ENCODE results near the gene KCNJ2.
A peak's percentile ranks its signal among the peaks of the same experiment; 100 is the strongest.

The KCNJ2 gene

GRCh38 chr17:70159980-70160379, 9.4 kb upstream of the KCNJ2 start:
- no peaks in the 10 kb centered on the region for H3K4me1 ChIP-seq (ENCODE audit: control insufficient read depth, insufficient read depth, low read length)
- H3K36me3 ChIP-seq (ENCODE audit: control insufficient read depth, insufficient read depth, low read length), result no peaks in the 10 kb centered on the region
- H3K4me3 ChIP-seq (ENCODE audit: low read depth, low read length), result no peak overlapping the region
- no peak overlapping the region for H3K9ac ChIP-seq (ENCODE audit: low read length)
- H3K27me3 ChIP-seq (ENCODE audit: control insufficient read depth, insufficient read depth, low read length), result no peaks in the 10 kb centered on the region
- no peaks in the 10 kb centered on the region for H3K9me3 ChIP-seq (ENCODE audit: control insufficient read depth, insufficient read depth, low read depth, low read length)
- H3K27ac ChIP-seq (ENCODE audit: low read depth, low read length), result no peak overlapping the region

- Histone ChIP-seq H3K27me3 (ENCODE audit: control insufficient read depth, insufficient read depth, low read length) (no peaks in the 10 kb centered on the region), H3K27ac (ENCODE audit: low read depth, low read length) (no peak overlapping the region), H3K9ac (ENCODE audit: low read length) (no peak overlapping the region), H3K36me3 (ENCODE audit: control insufficient read depth, insufficient read depth, low read length) (no peaks in the 10 kb centered on the region), H3K4me3 (ENCODE audit: low read depth, low read length) (no peak overlapping the region), H3K4me1 (ENCODE audit: control insufficient read depth, insufficient read depth, low read length) (no peaks in the 10 kb centered on the region), H3K9me3 (ENCODE audit: control insufficient read depth, insufficient read depth, low read depth, low read length) (no peaks in the 10 kb centered on the region)
Observed at GRCh38 chr17:70161519-70161918, 7.8 kb upstream of the KCNJ2 start.

- no peak overlapping the region for H3K27ac ChIP-seq (ENCODE audit: low read depth, low read length)
- no peaks in the 10 kb centered on the region for H3K9me3 ChIP-seq (ENCODE audit: control insufficient read depth, insufficient read depth, low read depth, low read length)
- H3K9ac ChIP-seq (ENCODE audit: low read length), result no peak overlapping the region
- peaks cover 26% of the 10 kb centered on the region for H3K27me3 ChIP-seq (ENCODE audit: control insufficient read depth, insufficient read depth, low read length)
- peaks cover 4% of the 10 kb centered on the region; the same call in 1 of the 2 replicates for H3K4me1 ChIP-seq (ENCODE audit: control insufficient read depth, insufficient read depth, low read length)
- H3K4me3 ChIP-seq (ENCODE audit: low read depth, low read length), result no peak overlapping the region
- H3K36me3 ChIP-seq (ENCODE audit: control insufficient read depth, insufficient read depth, low read length), result no peaks in the 10 kb centered on the region
Observed at GRCh38 chr17:70165383-70165782, 3.9 kb upstream of the KCNJ2 start.

- H3K4me3 ChIP-seq (ENCODE audit: low read depth, low read length), result no peak overlapping the region
- H3K9me3 ChIP-seq (ENCODE audit: control insufficient read depth, insufficient read depth, low read depth, low read length), result no peaks in the 10 kb centered on the region
- H3K4me1 ChIP-seq (ENCODE audit: control insufficient read depth, insufficient read depth, low read length), result peaks cover 8% of the 10 kb centered on the region; the same call in 1 of the 2 replicates
- peaks cover 39% of the 10 kb centered on the region for H3K27me3 ChIP-seq (ENCODE audit: control insufficient read depth, insufficient read depth, low read length)
- H3K27ac ChIP-seq (ENCODE audit: low read depth, low read length), result no peak overlapping the region
- H3K36me3 ChIP-seq (ENCODE audit: control insufficient read depth, insufficient read depth, low read length), result no peaks in the 10 kb centered on the region
- no peak overlapping the region for H3K9ac ChIP-seq (ENCODE audit: low read length)
Observed at GRCh38 chr17:70166615-70167014, 2.7 kb upstream of the KCNJ2 start.

GRCh38 chr17:70168044-70168976, 1.0 kb upstream of the KCNJ2 start:
- Histone ChIP-seq H3K9ac (ENCODE audit: low read length) (no peak overlapping the region), H3K4me1 (ENCODE audit: control insufficient read depth, insufficient read depth, low read length) (peaks cover 8% of the 10 kb centered on the region; the same call in 1 of the 2 replicates), H3K9me3 (ENCODE audit: control insufficient read depth, insufficient read depth, low read depth, low read length) (no peaks in the 10 kb centered on the region), H3K36me3 (ENCODE audit: control insufficient read depth, insufficient read depth, low read length) (no peaks in the 10 kb centered on the region), H3K27me3 (ENCODE audit: control insufficient read depth, insufficient read depth, low read length) (peaks cover 53% of the 10 kb centered on the region), H3K4me3 (ENCODE audit: low read depth, low read length) (peak overlapping the region; percentile 92), H3K27ac (ENCODE audit: low read depth, low read length) (no peak overlapping the region)

GRCh38 chr17:70169709-70170597, 621 bp downstream of the KCNJ2 start:
- H3K27ac ChIP-seq (ENCODE audit: low read depth, low read length), result no peak overlapping the region
- peak overlapping the region; percentile 22 for H3K9ac ChIP-seq (ENCODE audit: low read length)
- no peaks in the 10 kb centered on the region for H3K9me3 ChIP-seq (ENCODE audit: control insufficient read depth, insufficient read depth, low read depth, low read length)
- H3K36me3 ChIP-seq (ENCODE audit: control insufficient read depth, insufficient read depth, low read length), result no peaks in the 10 kb centered on the region
- H3K4me3 ChIP-seq (ENCODE audit: low read depth, low read length), result peak overlapping the region; percentile 92
- H3K27me3 ChIP-seq (ENCODE audit: control insufficient read depth, insufficient read depth, low read length), result peaks cover 62% of the 10 kb centered on the region
- H3K4me1 ChIP-seq (ENCODE audit: control insufficient read depth, insufficient read depth, low read length), result peaks cover 8% of the 10 kb centered on the region; the same call in 1 of the 2 replicates

GRCh38 chr17:70171159-70171558, 1.8 kb downstream of the KCNJ2 start:
- Histone ChIP-seq H3K27me3 (ENCODE audit: control insufficient read depth, insufficient read depth, low read length) (peaks cover 65% of the 10 kb centered on the region), H3K27ac (ENCODE audit: low read depth, low read length) (no peak overlapping the region), H3K4me3 (ENCODE audit: low read depth, low read length) (no peak overlapping the region), H3K4me1 (ENCODE audit: control insufficient read depth, insufficient read depth, low read length) (peaks cover 8% of the 10 kb centered on the region; the same call in 1 of the 2 replicates), H3K36me3 (ENCODE audit: control insufficient read depth, insufficient read depth, low read length) (no peaks in the 10 kb centered on the region), H3K9me3 (ENCODE audit: control insufficient read depth, insufficient read depth, low read depth, low read length) (0 out of 2 replicates have a peak, but pooled peaks cover 2% of the 10 kb centered on the region), H3K9ac (ENCODE audit: low read length) (no peak overlapping the region)

GRCh38 chr17:70172449-70172848, 3.1 kb downstream of the KCNJ2 start:
- peaks cover 8% of the 10 kb centered on the region; the same call in 1 of the 2 replicates for H3K4me1 ChIP-seq (ENCODE audit: control insufficient read depth, insufficient read depth, low read length)
- no peaks in the 10 kb centered on the region for H3K36me3 ChIP-seq (ENCODE audit: control insufficient read depth, insufficient read depth, low read length)
- 0 out of 2 replicates have a peak, but pooled peaks cover 2% of the 10 kb centered on the region for H3K9me3 ChIP-seq (ENCODE audit: control insufficient read depth, insufficient read depth, low read depth, low read length)
- no peak overlapping the region for H3K27ac ChIP-seq (ENCODE audit: low read depth, low read length)
- no peak overlapping the region for H3K9ac ChIP-seq (ENCODE audit: low read length)
- H3K4me3 ChIP-seq (ENCODE audit: low read depth, low read length), result no peak overlapping the region
- peaks cover 63% of the 10 kb centered on the region for H3K27me3 ChIP-seq (ENCODE audit: control insufficient read depth, insufficient read depth, low read length)

GRCh38 chr17:70172923-70173322, 3.6 kb downstream of the KCNJ2 start:
- Histone ChIP-seq H3K27me3 (ENCODE audit: control insufficient read depth, insufficient read depth, low read length) (peaks cover 58% of the 10 kb centered on the region), H3K4me3 (ENCODE audit: low read depth, low read length) (no peak overlapping the region), H3K36me3 (ENCODE audit: control insufficient read depth, insufficient read depth, low read length) (no peaks in the 10 kb centered on the region), H3K9me3 (ENCODE audit: control insufficient read depth, insufficient read depth, low read depth, low read length) (0 out of 2 replicates have a peak, but pooled peaks cover 2% of the 10 kb centered on the region), H3K27ac (ENCODE audit: low read depth, low read length) (no peak overlapping the region), H3K4me1 (ENCODE audit: control insufficient read depth, insufficient read depth, low read length) (peaks cover 5% of the 10 kb centered on the region; the same call in 1 of the 2 replicates), H3K9ac (ENCODE audit: low read length) (no peak overlapping the region)

- peaks cover 51% of the 10 kb centered on the region for H3K27me3 ChIP-seq (ENCODE audit: control insufficient read depth, insufficient read depth, low read length)
- no peak overlapping the region for H3K9ac ChIP-seq (ENCODE audit: low read length)
- H3K4me3 ChIP-seq (ENCODE audit: low read depth, low read length), result no peak overlapping the region
- no peak overlapping the region for H3K27ac ChIP-seq (ENCODE audit: low read depth, low read length)
- H3K36me3 ChIP-seq (ENCODE audit: control insufficient read depth, insufficient read depth, low read length), result no peaks in the 10 kb centered on the region
- 0 out of 2 replicates have a peak, but pooled peaks cover 2% of the 10 kb centered on the region for H3K9me3 ChIP-seq (ENCODE audit: control insufficient read depth, insufficient read depth, low read depth, low read length)
- H3K4me1 ChIP-seq (ENCODE audit: control insufficient read depth, insufficient read depth, low read length), result peaks cover 4% of the 10 kb centered on the region; the same call in 1 of the 2 replicates
Observed at GRCh38 chr17:70173681-70174080, 4.3 kb downstream of the KCNJ2 start.

Measured in HUES6 (cell line).